Limb (tissue), 2 donors: Measurements from ENCODE around the gene MAD1L1.
"Not testable (repeated sequence)": the region's sequence is repeated elsewhere in the genome, so short reads cannot be mapped to it uniquely, and the experiment has no call there.

ENCODE experiments used
- DNase-seq, 2 donors: peaks; one replicate each; pipeline ENCODE4 v3.0.0-alpha.2; 2016; ENCODE audit errors: extremely low spot score in 2 of 2

The MAD1L1 gene

GRCh38 chr7:2175514-2175913, 57.2 kb downstream of the MAD1L1 start:
- peak in 1 of 2 donors; percentile 72 for DNase-seq

GRCh38 chr7:2175091-2175490, 57.7 kb downstream of the MAD1L1 start:
- DNase-seq, result peak in 1 of 2 donors; percentile 27

- no peak for DNase-seq
These were observed 59.4 kb downstream of the MAD1L1 start for GRCh38 chr7:2173189-2173827.

GRCh38 chr7:2172311-2173188, 60.2 kb downstream of the MAD1L1 start:
- DNase-seq, result peak; percentile 67 to 83

GRCh38 chr7:2171855-2172254, 60.9 kb downstream of the MAD1L1 start:
- no peak for DNase-seq

- no peak for DNase-seq
These were observed 61.9 kb downstream of the MAD1L1 start for GRCh38 chr7:2170576-2171521.

- no peak for DNase-seq
These were observed 62.7 kb downstream of the MAD1L1 start for GRCh38 chr7:2169923-2170575.

- DNase-seq, result peak in 1 of 2 donors; percentile 29
These were observed 64.0 kb downstream of the MAD1L1 start for GRCh38 chr7:2168615-2169311.

GRCh38 chr7:2166625-2167280, 66.0 kb downstream of the MAD1L1 start:
- DNase-seq, result peak in 1 of 2 donors; percentile 30

- DNase-seq, result peak in 1 of 2 donors; percentile 41
These were observed 66.8 kb downstream of the MAD1L1 start for GRCh38 chr7:2165610-2166594.

GRCh38 chr7:2165239-2165609, 67.5 kb downstream of the MAD1L1 start:
- no peak for DNase-seq

GRCh38 chr7:2164646-2165045, 68.1 kb downstream of the MAD1L1 start:
- no peak for DNase-seq

- peak in 1 of 2 donors; percentile 20 for DNase-seq
These were observed 68.9 kb downstream of the MAD1L1 start for GRCh38 chr7:2163600-2164555.

GRCh38 chr7:2162959-2163358, 69.8 kb downstream of the MAD1L1 start:
- peak in 1 of 2 donors; percentile 16 for DNase-seq

GRCh38 chr7:2162004-2162902, 70.5 kb downstream of the MAD1L1 start:
- DNase-seq, result not testable (repeated sequence)

GRCh38 chr7:2159176-2159520, 73.6 kb downstream of the MAD1L1 start:
- no peak for DNase-seq
